Ascending aorta (tissue), 2 donors: ENCODE measurements around the gene TRAF3. TPM values are rescaled to one million over a fixed set of nuclear protein-coding genes. Genes with fewer than 3 reads are reported as not detected.
"Not testable (repeated sequence)": the region's sequence is repeated elsewhere in the genome, so short reads cannot be mapped to it uniquely, and the experiment has no call there.

Experiments
- DNase-seq, 2 donors: peaks; one replicate each; pipeline ENCODE4 v3.0.0-alpha.2; 2019; ENCODE audit warnings: low spot score in 2 of 2
- H3K27ac ChIP-seq, 2 donors: fragments of 200-600 bp; sonication (generic); one replicate each; pipeline ENCODE4 v1.5.1; 2016 to 2017; ENCODE audit warnings: mild to moderate bottlenecking in 1 of 2
- H3K27me3 ChIP-seq: fragments of 200-600 bp; sonication (generic); one replicate; pipeline ENCODE4 v1.5.1; 2017
- H3K36me3 ChIP-seq, 2 donors: fragments of 200-600 bp; sonication (generic); one replicate each; pipeline ENCODE4 v1.5.1; 2016
- H3K4me1 ChIP-seq, 2 donors: fragments of 200-600 bp; sonication (generic); one replicate each; pipeline ENCODE4 v1.5.1; 2016 to 2017; ENCODE audit warnings: mild to moderate bottlenecking in 1 of 2
- H3K4me3 ChIP-seq, 2 donors: fragments of 200-600 bp; sonication (generic); one replicate each; pipeline ENCODE4 v1.5.1; 2016 to 2017; ENCODE audit warnings: mild to moderate bottlenecking in 1 of 2
- H3K9me3 ChIP-seq, 2 donors: fragments of 200-600 bp; sonication (generic); one replicate each; pipeline ENCODE4 v1.5.1; 2016
- intact Hi-C: fragments of 100-400 bp; cut with DNase I; formaldehyde crosslinking; loops from one replicate; pipeline ENCODE4 v1.15.1; 2023
- total RNA-seq: library from RNA; depleted of rRNA; stranded (reverse); fragments of >200 nt; gene quantifications from one replicate; pipeline ENCODE4 v1.1.0, GENCODE V29; 2016
- TF ChIP-seq, protein P1 (sequence below), 3 experiments: fragments of 200-600 bp in 2 of 3; fragments of 450-650 bp in 1 of 3; sonication (generic) in 2 of 3; IDR thresholded peaks; one replicate each; pipeline ENCODE4 v1.5.1; 2016 to 2019; ENCODE audit warnings: antibody characterized with exemption in 3 of 3, mild to moderate bottlenecking in 1 of 3, moderate library complexity in 1 of 3

The TRAF3 gene
- total RNA-seq, 1 donor from 2014 or later = 12.2 TPM

DNA sequence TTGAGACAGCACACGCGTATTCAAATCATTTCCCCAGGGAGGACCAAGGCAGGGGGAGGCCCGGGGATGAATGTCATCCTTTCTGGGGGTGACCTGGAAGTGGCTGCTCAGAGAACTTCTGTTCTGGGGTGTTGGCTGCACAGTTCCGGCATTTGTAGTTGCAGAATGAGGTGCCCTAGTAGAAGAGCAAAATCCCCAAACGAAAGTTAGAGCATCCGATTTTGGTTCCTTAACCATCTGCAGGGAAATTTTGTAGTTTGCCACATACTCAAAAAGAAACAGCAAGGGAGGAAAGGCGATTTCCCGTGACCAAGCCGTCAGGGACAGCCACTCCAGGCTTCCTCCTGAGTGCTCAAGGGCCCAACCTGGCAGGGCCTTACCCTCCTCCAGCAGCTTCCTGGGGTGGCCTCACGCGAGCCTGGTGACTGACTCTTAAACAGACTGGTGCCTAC, 13.0 kb upstream of the TRAF3 start:
- H3K36me3 ChIP-seq = no peaks in the 10 kb centered on the region
- H3K4me3 ChIP-seq = no peak overlapping the region
- H3K4me1 ChIP-seq = no peaks in the 10 kb centered on the region
- intact Hi-C loops = no loop called here
- no peaks in the 10 kb centered on the region for H3K27me3 ChIP-seq
- TF ChIP-seq, protein P1, sequence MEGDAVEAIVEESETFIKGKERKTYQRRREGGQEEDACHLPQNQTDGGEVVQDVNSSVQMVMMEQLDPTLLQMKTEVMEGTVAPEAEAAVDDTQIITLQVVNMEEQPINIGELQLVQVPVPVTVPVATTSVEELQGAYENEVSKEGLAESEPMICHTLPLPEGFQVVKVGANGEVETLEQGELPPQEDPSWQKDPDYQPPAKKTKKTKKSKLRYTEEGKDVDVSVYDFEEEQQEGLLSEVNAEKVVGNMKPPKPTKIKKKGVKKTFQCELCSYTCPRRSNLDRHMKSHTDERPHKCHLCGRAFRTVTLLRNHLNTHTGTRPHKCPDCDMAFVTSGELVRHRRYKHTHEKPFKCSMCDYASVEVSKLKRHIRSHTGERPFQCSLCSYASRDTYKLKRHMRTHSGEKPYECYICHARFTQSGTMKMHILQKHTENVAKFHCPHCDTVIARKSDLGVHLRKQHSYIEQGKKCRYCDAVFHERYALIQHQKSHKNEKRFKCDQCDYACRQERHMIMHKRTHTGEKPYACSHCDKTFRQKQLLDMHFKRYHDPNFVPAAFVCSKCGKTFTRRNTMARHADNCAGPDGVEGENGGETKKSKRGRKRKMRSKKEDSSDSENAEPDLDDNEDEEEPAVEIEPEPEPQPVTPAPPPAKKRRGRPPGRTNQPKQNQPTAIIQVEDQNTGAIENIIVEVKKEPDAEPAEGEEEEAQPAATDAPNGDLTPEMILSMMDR (IDR thresholded peaks at IDR 0.05) = no peak
- no peak for DNase-seq
- no peak overlapping the region for H3K27ac ChIP-seq
- H3K9me3 ChIP-seq = no peaks in the 10 kb centered on the region

DNA sequence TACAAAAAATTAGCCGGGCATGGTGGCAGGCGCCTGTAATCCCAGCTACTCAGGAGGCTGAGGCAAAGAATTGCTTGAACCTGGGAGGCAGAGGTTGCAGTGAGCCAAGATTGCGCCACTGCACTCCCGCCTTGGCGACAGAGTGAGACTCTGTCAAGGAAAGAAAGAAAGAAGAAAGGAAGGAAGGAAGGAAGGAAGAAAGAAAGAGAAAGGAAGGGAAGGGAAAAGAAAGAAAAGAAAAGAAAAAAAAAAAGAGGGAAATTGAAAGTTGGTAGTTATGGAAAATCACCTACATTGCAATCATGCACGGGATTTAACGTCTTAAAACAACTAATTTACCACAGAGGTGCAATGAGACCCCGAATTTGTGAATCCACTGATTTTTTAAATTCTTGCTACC, 11.5 kb upstream of the TRAF3 start:
- H3K27ac ChIP-seq, DNase-seq, H3K9me3 ChIP-seq, H3K36me3 ChIP-seq, H3K4me3 ChIP-seq, H3K27me3 ChIP-seq, H3K4me1 ChIP-seq, intact Hi-C loops: not testable (repeated sequence)

DNA sequence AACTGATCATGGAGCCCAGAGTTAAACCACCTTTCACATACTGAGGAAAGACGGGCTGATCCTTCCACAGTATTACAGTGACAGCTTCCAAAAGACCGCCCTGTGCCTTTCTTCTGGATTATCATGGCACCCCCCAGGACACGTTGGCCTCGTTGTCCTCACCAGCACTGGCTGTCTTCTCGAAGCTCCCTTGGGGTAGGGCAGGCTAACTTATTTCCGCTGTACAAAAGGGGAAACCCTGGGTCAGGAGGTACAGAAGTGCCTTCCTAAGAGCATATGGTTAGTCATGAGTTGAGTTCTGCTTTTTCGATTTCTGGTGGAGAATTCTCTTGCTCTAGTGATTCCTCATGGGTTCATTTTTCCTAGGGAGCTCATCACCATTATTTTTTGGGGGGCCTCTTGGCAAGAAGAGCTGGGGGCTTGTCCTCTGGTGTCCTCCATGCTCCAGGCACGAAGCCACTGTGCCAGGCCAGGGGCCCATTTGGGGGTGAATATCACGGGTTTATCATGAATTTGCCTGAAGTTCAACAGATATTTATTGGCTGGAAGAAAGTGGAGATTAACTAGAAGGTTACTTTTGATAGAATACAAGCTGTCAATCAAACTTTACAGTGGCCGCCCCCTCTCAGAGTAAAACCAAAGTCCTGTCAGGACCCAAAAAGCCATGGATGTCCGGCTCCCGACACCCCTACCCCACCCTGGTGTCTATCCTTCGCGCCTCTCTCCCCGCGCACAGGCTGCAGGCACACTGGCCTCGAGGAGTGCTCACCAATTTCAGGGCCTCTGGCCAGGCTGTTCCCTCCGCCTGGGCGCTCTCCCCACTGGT, 8.8 kb upstream of the TRAF3 start:
- no peaks in the 10 kb centered on the region for H3K36me3 ChIP-seq
- H3K4me1 ChIP-seq = no peaks in the 10 kb centered on the region
- no peak overlapping the region for H3K4me3 ChIP-seq
- DNase-seq = no peak
- intact Hi-C loops = no loop called here
- H3K27me3 ChIP-seq = no peaks in the 10 kb centered on the region
- no peaks in the 10 kb centered on the region for H3K9me3 ChIP-seq
- TF ChIP-seq, protein P1 (IDR thresholded peaks at IDR 0.05) = no peak
- H3K27ac ChIP-seq = no peak overlapping the region

- H3K36me3 ChIP-seq = no peaks in the 10 kb centered on the region
- H3K9me3 ChIP-seq = no peaks in the 10 kb centered on the region
- intact Hi-C loops = no loop called here
- no peak for DNase-seq
- no peak overlapping the region for H3K27ac ChIP-seq
- no peaks in the 10 kb centered on the region for H3K27me3 ChIP-seq
- H3K4me1 ChIP-seq = no peaks in the 10 kb centered on the region
- no peak overlapping the region for H3K4me3 ChIP-seq
- TF ChIP-seq, protein P1 (IDR thresholded peaks at IDR 0.05) = no peak
Measured at GRCh38 chr14:102769049-102769327, 8.3 kb upstream of the TRAF3 start.

DNA sequence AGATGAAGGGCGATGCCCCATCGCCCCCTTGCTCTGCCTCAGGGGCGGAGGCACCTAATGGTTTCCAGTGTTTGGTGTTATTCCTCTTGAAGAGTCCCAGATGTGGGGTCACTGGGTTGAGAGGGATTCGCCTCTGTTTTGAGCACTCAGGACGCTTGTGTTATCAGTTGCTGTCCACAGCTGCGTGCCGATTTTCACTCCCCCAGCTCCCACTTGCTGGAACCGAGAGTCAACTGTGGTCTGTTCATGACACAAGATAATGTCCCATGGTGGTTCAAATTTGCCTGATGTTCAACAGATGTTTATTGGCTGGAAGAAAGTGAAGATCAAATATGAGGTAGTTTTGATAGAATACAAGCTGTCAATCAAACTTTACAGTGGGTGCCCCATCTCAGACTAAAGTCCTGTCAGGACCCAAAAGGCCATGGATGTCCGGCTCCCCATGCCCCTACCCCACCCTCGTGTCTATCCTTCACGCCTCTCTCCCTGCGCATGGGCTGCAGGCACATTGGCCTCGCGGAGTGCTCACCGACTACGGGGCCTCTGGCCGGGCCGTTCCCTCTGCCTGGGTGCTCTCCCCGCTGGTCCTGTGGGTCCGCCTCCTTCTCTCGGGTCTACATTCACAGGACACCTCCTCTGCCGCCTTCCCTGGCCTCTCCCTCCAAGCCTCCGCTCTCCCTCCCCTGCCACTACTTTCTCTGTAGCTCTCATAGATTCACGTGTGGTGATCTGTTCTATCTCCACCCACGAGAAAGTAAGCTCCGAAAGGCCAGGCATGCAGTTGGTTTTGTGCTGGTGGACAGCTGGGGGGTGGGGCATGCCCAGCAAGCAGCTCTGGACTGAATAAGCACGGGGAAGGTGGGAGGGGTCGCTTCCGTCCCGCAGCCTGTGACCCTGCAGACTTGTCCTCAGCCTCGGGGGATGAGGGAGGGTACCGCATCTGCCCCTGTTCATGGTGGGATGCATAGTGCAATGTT, 6.8 kb upstream of the TRAF3 start:
- Histone ChIP-seq H3K27ac (no peak overlapping the region), H3K4me1 (no peaks in the 10 kb centered on the region), H3K4me3 (no peak overlapping the region), H3K9me3 (no peaks in the 10 kb centered on the region), H3K27me3 (no peaks in the 10 kb centered on the region), H3K36me3 (no peaks in the 10 kb centered on the region)
- TF ChIP-seq, protein P1 (IDR thresholded peaks at IDR 0.05) = no peak
- intact Hi-C loops = no loop called here
- no peak for DNase-seq

DNA sequence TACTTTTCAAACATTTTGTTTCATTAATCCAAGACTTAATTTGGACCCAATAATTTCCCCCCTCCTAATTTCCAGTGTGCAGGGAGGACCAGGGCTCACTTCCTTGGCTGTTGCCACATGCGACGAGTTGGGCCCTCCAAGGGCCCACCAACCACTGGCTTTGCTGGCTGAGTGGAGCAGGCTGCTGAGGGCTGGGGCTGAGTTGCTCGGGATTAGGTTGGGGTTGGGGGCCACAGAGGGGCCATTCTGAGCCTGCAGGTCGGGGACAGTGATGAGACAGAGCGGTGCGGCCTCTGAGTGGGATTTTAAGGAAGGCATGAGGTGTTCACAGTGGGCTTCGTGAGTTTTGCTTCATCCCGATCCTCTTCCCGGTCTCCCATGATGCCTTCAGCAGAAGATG, 6.1 kb upstream of the TRAF3 start:
- Histone ChIP-seq H3K4me1 (no peaks in the 10 kb centered on the region), H3K9me3 (no peaks in the 10 kb centered on the region), H3K27me3 (no peaks in the 10 kb centered on the region), H3K27ac (no peak overlapping the region), H3K4me3 (no peak overlapping the region), H3K36me3 (no peaks in the 10 kb centered on the region)
- DNase-seq = no peak
- TF ChIP-seq, protein P1 (IDR thresholded peaks at IDR 0.05) = no peak
- intact Hi-C loops = no loop called here
